ENCODE data around the gene PDS5A. TPM values are rescaled to one million over a fixed set of nuclear protein-coding genes. Genes with fewer than 3 reads are reported as not detected.

The PDS5A gene
- total RNA-seq, 2 donors from 2014 or later, result 88.2 to 98.6 TPM

DNA sequence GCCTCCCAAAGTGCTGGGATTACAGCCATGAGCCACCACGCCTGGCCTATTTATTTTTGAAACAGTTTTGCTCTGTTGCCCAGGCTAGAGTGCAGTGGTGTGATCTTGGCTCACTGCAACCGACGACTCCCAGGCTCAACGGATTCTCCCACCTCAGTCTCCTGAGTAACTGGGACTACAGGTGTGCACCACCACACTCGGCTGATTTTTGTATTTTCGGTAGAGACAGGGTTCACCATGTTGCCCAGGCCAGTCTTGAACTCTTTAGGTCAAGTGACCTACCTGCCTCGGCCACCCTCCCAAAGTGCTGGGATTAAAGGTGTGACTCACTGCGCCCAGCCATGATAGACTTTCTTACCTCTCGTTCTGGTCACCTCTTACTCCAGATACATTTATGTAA is 155.8 kb downstream of the PDS5A start:
- WGBS, 2 experiments (ENCODE audit: insufficient coverage in 1 of 2, insufficient read length in 1 of 2), result 97 to 98% methylated on average over 7 to 9 of the region's 9 CpGs
- Histone ChIP-seq H3K9me3 (ENCODE audit: control insufficient read depth, low read length) (no peaks in the 10 kb centered on the region), H3K36me3 (ENCODE audit: control insufficient read depth, insufficient read depth, low read length) (peaks cover 44% of the 10 kb centered on the region), H3K4me3 (ENCODE audit: low read length) (no peak overlapping the region), H3K4me1 (ENCODE audit: control insufficient read depth, insufficient read depth, low read length) (no peaks in the 10 kb centered on the region), H3K27ac (ENCODE audit: low read depth, low read length) (no peak overlapping the region), H3K27me3 (ENCODE audit: control insufficient read depth, insufficient read depth, low read length, poor library complexity, severe bottlenecking) (no peaks in the 10 kb centered on the region), H3K9ac (ENCODE audit: extremely low read depth, low read length, poor library complexity, severe bottlenecking) (no peak overlapping the region)
- Mint-ChIP-seq H3K9me3 (no peaks in the 10 kb centered on the region), H3K4me3 (no peak overlapping the region), H3K4me1 (peaks cover 10% of the 10 kb centered on the region), H3K36me3 (ENCODE audit: low read depth) (peaks cover 35% of the 10 kb centered on the region), H3K27ac (peak overlapping the region; percentile 49), H3K27me3 (ENCODE audit: insufficient read depth) (no peaks in the 10 kb centered on the region)
- DNase-seq, result no peak
- TF ChIP-seq, protein P1, sequence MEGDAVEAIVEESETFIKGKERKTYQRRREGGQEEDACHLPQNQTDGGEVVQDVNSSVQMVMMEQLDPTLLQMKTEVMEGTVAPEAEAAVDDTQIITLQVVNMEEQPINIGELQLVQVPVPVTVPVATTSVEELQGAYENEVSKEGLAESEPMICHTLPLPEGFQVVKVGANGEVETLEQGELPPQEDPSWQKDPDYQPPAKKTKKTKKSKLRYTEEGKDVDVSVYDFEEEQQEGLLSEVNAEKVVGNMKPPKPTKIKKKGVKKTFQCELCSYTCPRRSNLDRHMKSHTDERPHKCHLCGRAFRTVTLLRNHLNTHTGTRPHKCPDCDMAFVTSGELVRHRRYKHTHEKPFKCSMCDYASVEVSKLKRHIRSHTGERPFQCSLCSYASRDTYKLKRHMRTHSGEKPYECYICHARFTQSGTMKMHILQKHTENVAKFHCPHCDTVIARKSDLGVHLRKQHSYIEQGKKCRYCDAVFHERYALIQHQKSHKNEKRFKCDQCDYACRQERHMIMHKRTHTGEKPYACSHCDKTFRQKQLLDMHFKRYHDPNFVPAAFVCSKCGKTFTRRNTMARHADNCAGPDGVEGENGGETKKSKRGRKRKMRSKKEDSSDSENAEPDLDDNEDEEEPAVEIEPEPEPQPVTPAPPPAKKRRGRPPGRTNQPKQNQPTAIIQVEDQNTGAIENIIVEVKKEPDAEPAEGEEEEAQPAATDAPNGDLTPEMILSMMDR (conservative IDR thresholded peaks at IDR 0.05), result no peak

DNA sequence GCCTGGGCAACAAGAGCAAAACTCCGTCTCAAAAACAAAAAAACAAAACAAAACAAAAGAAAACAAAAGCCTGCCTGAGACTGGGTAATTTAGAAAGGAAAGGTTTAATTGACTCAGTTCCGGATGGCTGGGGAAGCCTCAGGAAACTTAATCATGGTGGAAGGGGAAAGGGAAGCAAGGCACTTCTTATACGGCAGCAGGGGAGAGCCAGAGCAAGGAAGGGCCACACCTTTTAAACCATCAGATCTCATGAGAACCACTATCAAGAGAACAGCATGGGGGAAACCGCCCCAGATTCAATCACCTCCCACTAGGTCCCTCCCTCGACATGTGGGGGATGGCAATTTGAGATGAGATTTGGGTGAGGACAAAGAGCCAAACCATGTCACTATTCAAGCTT is 157.5 kb downstream of the PDS5A start:
- TF ChIP-seq, protein P1 (conservative IDR thresholded peaks at IDR 0.05), result no peak
- Histone ChIP-seq H3K9ac (ENCODE audit: extremely low read depth, low read length, poor library complexity, severe bottlenecking) (no peak overlapping the region), H3K27ac (ENCODE audit: low read depth, low read length) (no peak overlapping the region), H3K9me3 (ENCODE audit: control insufficient read depth, low read length) (no peaks in the 10 kb centered on the region), H3K4me1 (ENCODE audit: control insufficient read depth, insufficient read depth, low read length) (no peaks in the 10 kb centered on the region), H3K27me3 (ENCODE audit: control insufficient read depth, insufficient read depth, low read length, poor library complexity, severe bottlenecking) (no peaks in the 10 kb centered on the region), H3K4me3 (ENCODE audit: low read length) (no peak overlapping the region), H3K36me3 (ENCODE audit: control insufficient read depth, insufficient read depth, low read length) (peaks cover 34% of the 10 kb centered on the region)
- 60% methylated on average over 4 of the region's 5 CpGs; no CpG with 5 or more reads in 1 of the 2 experiments for WGBS, 2 experiments (ENCODE audit: insufficient coverage in 1 of 2, insufficient read length in 1 of 2)
- Mint-ChIP-seq H3K36me3 (ENCODE audit: low read depth) (peaks cover 26% of the 10 kb centered on the region), H3K9me3 (no peaks in the 10 kb centered on the region), H3K27me3 (ENCODE audit: insufficient read depth) (no peaks in the 10 kb centered on the region), H3K27ac (peak overlapping the region; percentile 75), H3K4me1 (peaks cover 10% of the 10 kb centered on the region), H3K4me3 (no peak overlapping the region)
- peak; percentile 74 for DNase-seq

DNA sequence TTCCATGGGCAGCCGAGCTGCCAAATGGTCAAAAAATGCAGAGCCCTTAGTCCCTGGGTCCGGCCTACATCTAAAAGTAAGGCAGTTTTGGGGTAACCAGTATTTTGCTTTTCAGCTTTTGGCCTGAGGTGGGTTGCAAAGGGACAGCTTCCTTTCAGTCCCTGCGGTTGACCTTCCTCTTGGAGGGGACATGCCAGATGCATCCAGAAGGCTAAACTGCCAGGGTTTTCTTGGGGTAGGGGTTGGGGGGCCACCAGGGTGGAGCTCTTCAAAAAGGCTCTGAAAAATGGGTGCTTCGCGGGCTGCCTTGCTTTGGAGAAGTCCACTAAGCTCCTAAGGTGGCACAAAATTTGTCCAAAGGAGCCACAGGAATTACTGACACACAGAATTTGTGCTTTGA is 159.1 kb downstream of the PDS5A start:
- TF ChIP-seq, protein P1 (conservative IDR thresholded peaks at IDR 0.05), result no peak

More for the DNA sequence above, 159.1 kb downstream of the PDS5A start:
- Mint-ChIP-seq H3K27me3 (ENCODE audit: insufficient read depth) (no peaks in the 10 kb centered on the region), H3K27ac (peak overlapping the region; percentile 35), H3K4me1 (peaks cover 10% of the 10 kb centered on the region), H3K36me3 (ENCODE audit: low read depth) (peaks cover 15% of the 10 kb centered on the region), H3K4me3 (no peak overlapping the region), H3K9me3 (no peaks in the 10 kb centered on the region)
- Histone ChIP-seq H3K4me3 (ENCODE audit: low read length) (no peak overlapping the region), H3K9me3 (ENCODE audit: control insufficient read depth, low read length) (no peaks in the 10 kb centered on the region), H3K27ac (ENCODE audit: low read depth, low read length) (no peak overlapping the region), H3K4me1 (ENCODE audit: control insufficient read depth, insufficient read depth, low read length) (no peaks in the 10 kb centered on the region), H3K9ac (ENCODE audit: extremely low read depth, low read length, poor library complexity, severe bottlenecking) (no peak overlapping the region), H3K27me3 (ENCODE audit: control insufficient read depth, insufficient read depth, low read length, poor library complexity, severe bottlenecking) (no peaks in the 10 kb centered on the region), H3K36me3 (ENCODE audit: control insufficient read depth, insufficient read depth, low read length) (peaks cover 19% of the 10 kb centered on the region)
- 94 to 98% methylated on average over 5 of the region's 5 CpGs for WGBS, 2 experiments (ENCODE audit: insufficient coverage in 1 of 2, insufficient read length in 1 of 2)
- DNase-seq, result no peak

Measured in endodermal cell (in vitro differentiated cells).